PC-3 (cell line): ENCODE measurements around the gene SYNGR3.

Experiments
- EZH2 ChIP-seq: fragments of 300-600 bp; sonication (generic); IDR thresholded peaks from one replicate; pipeline ENCODE4 v1.6.1; 2017; ENCODE audit warnings: antibody characterized with exemption, mild to moderate bottlenecking, low read length; ENCODE audit not compliant: unreplicated experiment
- EZH2phosphoT487 ChIP-seq: fragments of 300-600 bp; sonication (generic); IDR thresholded peaks from 2 replicates; pipeline ENCODE4 v1.6.1; 2018; ENCODE audit warnings: mild to moderate bottlenecking, antibody characterized with exemption, low read length, borderline replicate concordance
- TF ChIP-seq, protein P1 (sequence below): fragments of 300-600 bp; sonication (generic); conservative IDR thresholded peaks from 2 replicates; pipeline ENCODE4 v1.5.1; 2017; ENCODE audit warnings: antibody characterized with exemption, low read depth, mild to moderate bottlenecking, low read length

DNA sequence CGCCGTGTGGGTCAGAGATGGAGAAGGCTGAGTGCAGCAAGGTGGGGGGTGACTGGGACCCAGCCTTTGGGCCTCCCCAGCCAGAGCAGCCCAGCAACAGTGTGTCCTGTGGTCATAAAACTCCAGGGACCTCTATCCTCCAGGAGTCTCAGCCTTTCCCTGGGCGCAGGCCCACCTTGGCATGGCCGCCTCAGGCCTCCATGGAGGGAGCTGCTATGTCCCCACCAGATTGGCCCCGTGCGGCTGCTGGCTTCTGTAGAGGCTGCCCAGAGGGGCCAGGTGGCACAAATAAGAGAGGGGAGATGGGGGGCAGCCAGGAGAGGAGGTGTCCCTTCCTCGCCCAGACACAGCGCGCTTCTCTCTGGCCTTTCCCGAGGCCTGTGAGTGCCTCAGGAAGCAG lies 2.6 kb upstream of the SYNGR3 start:
- TF ChIP-seq, protein P1, sequence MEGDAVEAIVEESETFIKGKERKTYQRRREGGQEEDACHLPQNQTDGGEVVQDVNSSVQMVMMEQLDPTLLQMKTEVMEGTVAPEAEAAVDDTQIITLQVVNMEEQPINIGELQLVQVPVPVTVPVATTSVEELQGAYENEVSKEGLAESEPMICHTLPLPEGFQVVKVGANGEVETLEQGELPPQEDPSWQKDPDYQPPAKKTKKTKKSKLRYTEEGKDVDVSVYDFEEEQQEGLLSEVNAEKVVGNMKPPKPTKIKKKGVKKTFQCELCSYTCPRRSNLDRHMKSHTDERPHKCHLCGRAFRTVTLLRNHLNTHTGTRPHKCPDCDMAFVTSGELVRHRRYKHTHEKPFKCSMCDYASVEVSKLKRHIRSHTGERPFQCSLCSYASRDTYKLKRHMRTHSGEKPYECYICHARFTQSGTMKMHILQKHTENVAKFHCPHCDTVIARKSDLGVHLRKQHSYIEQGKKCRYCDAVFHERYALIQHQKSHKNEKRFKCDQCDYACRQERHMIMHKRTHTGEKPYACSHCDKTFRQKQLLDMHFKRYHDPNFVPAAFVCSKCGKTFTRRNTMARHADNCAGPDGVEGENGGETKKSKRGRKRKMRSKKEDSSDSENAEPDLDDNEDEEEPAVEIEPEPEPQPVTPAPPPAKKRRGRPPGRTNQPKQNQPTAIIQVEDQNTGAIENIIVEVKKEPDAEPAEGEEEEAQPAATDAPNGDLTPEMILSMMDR: no peak
- TF ChIP-seq EZH2phosphoT487 (no peak), EZH2 (no peak)
